ENCODE measurements around the gene SLC30A7.

DNA sequence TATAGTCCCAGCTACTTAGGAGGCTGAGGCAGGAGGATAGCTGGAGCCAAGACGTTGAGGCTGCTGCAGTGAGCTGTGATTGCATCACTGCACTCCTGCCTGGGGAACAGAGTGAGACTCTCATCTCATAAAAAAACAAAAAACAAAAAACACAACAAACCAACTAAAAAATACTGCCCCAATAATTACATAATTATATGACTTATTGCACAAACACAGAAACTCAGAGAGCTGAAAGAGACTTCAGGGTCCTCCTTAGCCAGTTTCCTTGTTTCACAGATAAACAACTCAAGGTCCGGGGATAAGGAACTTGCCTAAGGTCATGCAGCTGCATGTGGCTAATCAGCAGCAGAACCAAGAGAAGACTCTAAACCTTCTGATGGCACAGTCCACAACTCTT, 13.2 kb upstream of the SLC30A7 start:
- TF ChIP-seq, protein P1, sequence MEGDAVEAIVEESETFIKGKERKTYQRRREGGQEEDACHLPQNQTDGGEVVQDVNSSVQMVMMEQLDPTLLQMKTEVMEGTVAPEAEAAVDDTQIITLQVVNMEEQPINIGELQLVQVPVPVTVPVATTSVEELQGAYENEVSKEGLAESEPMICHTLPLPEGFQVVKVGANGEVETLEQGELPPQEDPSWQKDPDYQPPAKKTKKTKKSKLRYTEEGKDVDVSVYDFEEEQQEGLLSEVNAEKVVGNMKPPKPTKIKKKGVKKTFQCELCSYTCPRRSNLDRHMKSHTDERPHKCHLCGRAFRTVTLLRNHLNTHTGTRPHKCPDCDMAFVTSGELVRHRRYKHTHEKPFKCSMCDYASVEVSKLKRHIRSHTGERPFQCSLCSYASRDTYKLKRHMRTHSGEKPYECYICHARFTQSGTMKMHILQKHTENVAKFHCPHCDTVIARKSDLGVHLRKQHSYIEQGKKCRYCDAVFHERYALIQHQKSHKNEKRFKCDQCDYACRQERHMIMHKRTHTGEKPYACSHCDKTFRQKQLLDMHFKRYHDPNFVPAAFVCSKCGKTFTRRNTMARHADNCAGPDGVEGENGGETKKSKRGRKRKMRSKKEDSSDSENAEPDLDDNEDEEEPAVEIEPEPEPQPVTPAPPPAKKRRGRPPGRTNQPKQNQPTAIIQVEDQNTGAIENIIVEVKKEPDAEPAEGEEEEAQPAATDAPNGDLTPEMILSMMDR (IDR thresholded peaks at IDR 0.05; ENCODE audit: insufficient read depth, low read length): no peak
- TF ChIP-seq, protein P2, sequence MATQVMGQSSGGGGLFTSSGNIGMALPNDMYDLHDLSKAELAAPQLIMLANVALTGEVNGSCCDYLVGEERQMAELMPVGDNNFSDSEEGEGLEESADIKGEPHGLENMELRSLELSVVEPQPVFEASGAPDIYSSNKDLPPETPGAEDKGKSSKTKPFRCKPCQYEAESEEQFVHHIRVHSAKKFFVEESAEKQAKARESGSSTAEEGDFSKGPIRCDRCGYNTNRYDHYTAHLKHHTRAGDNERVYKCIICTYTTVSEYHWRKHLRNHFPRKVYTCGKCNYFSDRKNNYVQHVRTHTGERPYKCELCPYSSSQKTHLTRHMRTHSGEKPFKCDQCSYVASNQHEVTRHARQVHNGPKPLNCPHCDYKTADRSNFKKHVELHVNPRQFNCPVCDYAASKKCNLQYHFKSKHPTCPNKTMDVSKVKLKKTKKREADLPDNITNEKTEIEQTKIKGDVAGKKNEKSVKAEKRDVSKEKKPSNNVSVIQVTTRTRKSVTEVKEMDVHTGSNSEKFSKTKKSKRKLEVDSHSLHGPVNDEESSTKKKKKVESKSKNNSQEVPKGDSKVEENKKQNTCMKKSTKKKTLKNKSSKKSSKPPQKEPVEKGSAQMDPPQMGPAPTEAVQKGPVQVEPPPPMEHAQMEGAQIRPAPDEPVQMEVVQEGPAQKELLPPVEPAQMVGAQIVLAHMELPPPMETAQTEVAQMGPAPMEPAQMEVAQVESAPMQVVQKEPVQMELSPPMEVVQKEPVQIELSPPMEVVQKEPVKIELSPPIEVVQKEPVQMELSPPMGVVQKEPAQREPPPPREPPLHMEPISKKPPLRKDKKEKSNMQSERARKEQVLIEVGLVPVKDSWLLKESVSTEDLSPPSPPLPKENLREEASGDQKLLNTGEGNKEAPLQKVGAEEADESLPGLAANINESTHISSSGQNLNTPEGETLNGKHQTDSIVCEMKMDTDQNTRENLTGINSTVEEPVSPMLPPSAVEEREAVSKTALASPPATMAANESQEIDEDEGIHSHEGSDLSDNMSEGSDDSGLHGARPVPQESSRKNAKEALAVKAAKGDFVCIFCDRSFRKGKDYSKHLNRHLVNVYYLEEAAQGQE (IDR thresholded peaks at IDR 0.05; ENCODE audit: insufficient replicate concordance, low read depth): no peak
